ENCODE measurements around the gene LIN7B. TPM values are rescaled to one million over a fixed set of nuclear protein-coding genes. Genes with fewer than 3 reads are reported as not detected.

LIN7B gene
- total and polyA plus RNA-seq, 9 of the 15 experiments (the other 6 are each of a cell fraction or from before 2014, with no cell fraction given), result 0.89 to 15.7 (median 4.0) TPM

GRCh38 chr19:49081273-49081672, 32.9 kb upstream of the LIN7B start (continued):
- TF ChIP-seq ZNF77 (CRISPR knock-in tag; IDR thresholded peaks at IDR 0.05) (no peak), ZNF197 (CRISPR knock-in tag; IDR thresholded peaks at IDR 0.05; ENCODE audit: low read depth) (no peak), MAZ (CRISPR knock-in tag; conservative IDR thresholded peaks at IDR 0.05 in 1 of 2, IDR thresholded peaks at IDR 0.05 in 1 of 2) (no peak), TFE3 (CRISPR knock-in tag; IDR thresholded peaks at IDR 0.05) (no peak), EHMT2 (IDR thresholded peaks at IDR 0.05) (no peak), ZNF217 (CRISPR knock-in tag; IDR thresholded peaks at IDR 0.05) (no peak), MTA3 (IDR thresholded peaks at IDR 0.05; ENCODE audit: borderline replicate concordance) (no peak), SOX6 (IDR thresholded peaks at IDR 0.05) (no peak), PRDM10 (IDR thresholded peaks at IDR 0.05; ENCODE audit: partially characterized antibody) (peak; percentile 33), HNRNPK (IDR thresholded peaks at IDR 0.05; ENCODE audit: low read depth, low read length, poor library complexity, severe bottlenecking) (no peak), ZNF316 (IDR thresholded peaks at IDR 0.05) (no peak), ATF1 (CRISPR knock-in tag; IDR thresholded peaks at IDR 0.05) (no peak), ATF1 (tag; IDR thresholded peaks at IDR 0.05) (no peak), KLF10 (CRISPR knock-in tag; IDR thresholded peaks at IDR 0.05) (no peak), HMGXB4 (CRISPR knock-in tag; IDR thresholded peaks at IDR 0.05) (no peak), ZNF165 (CRISPR knock-in tag; IDR thresholded peaks at IDR 0.05; ENCODE audit: borderline replicate concordance) (no peak), RBBP5 (IDR thresholded peaks at IDR 0.05; ENCODE audit: borderline replicate concordance, insufficient read depth, low read length, poor library complexity, severe bottlenecking) (no peak), CEBPB (tag; IDR thresholded peaks at IDR 0.05) (0 out of 2 replicates have a peak, but pooled peaks have one; percentile 34), SIX5 (IDR thresholded peaks at IDR 0.05; ENCODE audit: borderline replicate concordance in 1 of 2, insufficient read depth in 1 of 2, low read depth in 1 of 2, low read length in 2 of 2) (no peak), POLR2H (tag; IDR thresholded peaks at IDR 0.05; ENCODE audit: low read depth) (no peak)
- TF ChIP-seq, protein P1, sequence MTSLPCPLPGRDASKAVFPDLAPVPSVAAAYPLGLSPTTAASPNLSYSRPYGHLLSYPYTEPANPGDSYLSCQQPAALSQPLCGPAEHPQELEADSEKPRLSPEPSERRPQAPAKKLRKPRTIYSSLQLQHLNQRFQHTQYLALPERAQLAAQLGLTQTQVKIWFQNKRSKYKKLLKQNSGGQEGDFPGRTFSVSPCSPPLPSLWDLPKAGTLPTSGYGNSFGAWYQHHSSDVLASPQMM (CRISPR knock-in tag; IDR thresholded peaks at IDR 0.05), result no peak
- TF ChIP-seq, protein P2, sequence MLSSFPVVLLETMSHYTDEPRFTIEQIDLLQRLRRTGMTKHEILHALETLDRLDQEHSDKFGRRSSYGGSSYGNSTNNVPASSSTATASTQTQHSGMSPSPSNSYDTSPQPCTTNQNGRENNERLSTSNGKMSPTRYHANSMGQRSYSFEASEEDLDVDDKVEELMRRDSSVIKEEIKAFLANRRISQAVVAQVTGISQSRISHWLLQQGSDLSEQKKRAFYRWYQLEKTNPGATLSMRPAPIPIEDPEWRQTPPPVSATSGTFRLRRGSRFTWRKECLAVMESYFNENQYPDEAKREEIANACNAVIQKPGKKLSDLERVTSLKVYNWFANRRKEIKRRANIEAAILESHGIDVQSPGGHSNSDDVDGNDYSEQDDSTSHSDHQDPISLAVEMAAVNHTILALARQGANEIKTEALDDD (IDR thresholded peaks at IDR 0.05), result peak; percentile 77; the same call in 1 of the 2 replicates
